CD4-positive, alpha-beta T cell treated with Interleukin-6 for 4 hours (primary cell): Measurements from ENCODE around the gene APCDD1L.
"Not testable (repeated sequence)": the region's sequence is repeated elsewhere in the genome, so short reads cannot be mapped to it uniquely, and the experiment has no call there.

ENCODE experiments used
- DNase-seq: peaks from one replicate; pipeline ENCODE4 v3.0.0-alpha.2; 2020; ENCODE audit warnings: mixed read lengths

APCDD1L gene

DNA sequence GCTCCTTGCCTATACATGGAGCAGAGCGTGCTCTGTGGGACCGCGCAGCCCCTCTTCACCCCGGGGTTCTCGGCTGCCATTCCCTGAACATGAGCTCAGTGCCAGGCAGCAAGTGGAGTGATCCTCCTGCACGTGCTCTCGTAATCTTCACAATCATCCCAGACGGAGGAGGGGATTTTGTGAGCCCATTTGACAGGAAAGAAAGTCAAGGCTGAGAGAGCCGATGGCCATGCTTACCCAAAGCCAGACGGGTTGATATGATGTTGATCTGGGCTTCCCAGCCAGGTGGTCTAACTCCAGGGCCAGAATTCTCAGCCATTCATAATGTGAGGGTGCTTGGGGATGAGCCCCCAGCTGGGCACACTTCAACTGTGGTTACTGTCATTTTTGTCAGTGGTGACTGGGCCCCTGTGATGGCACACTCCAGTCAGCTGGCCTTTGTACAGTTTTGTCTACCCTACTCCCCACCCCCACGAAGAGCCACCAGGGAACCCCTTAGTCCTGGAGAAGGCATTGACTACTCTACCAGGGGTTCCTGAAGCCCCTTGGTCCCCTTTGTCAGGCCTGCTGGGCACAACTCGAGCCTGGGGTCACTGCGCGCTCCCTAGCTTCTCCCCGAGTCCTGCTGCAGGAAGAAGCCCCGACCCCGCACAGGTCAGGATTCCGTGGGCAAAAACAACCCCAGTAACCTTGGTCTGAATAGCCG lies 1.5 kb downstream of the APCDD1L start:
- DNase-seq: no peak

DNA sequence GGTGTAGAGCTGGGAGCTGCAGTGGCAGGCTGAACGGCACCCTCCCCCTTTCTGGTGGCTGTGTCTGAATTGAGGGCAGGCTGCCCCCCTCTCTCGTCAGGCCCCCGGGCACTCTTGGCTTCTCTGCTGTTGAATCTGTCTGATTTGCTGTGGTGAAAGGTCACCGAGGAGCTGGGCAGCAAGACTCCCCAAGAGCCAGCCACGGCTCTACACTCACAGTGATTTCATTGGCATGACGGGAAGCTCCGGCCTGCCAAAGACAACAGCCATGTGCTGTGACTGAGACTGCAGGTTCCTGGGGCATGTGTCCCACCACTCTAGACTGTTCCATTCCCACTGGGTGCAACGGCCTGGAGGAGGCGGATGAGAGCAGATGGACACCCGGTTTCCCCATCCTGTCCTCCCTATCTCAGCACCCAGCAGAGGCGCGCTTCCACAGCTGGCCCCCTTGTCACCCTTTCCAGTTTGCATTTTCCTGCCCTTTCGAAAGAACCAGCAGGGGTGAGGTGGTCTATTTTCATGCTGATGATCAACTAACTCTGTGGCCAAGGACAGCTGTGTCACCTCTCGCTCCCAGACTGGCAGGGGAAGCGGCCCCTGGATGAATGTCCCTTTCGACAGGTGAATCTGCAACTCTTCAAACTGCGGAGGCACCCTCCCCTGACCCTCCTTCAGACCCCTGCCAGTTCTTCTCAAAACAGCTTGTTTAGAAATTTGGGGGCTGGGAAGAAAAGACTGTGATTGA lies 2.2 kb downstream of the APCDD1L start:
- no peak for DNase-seq

DNA sequence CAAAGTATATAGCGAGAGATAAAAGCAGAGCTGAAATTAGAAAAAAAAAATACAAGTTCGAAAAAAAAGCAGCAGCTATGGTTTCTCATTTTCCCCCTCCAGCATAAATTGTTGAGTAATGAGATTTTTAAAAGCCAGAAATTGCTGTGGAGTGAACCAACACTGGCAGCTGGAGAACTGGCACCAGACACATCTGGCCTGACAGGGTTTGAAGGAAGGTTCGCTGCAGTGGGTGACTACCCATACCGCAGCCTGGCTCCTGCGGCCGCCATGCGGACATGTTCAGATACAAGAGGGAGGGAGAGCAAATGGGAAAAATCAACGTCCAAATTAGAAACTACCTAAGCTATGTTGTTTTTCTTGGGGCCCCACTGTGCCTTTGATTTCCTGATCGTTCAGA lies 3.3 kb downstream of the APCDD1L start:
- no peak for DNase-seq

DNA sequence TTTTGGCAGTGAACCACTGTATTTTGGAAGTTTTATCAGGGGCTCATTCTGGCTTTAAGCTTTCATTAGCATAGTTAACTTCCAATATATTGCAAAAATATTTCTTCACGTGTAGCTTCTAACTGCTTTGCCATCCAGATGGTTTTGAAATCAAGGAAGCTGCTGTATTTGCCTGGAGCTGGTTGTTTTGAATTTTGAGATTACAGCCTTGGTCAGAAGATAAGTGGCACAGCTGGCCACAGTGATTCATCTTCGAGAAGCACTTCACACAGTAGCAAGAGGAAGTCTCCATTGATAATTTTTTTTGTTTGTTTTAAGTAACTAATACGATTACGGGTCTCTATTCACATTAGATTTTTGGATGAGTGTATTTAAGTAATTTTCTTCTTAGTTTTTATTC lies 3.8 kb downstream of the APCDD1L start:
- DNase-seq: no peak

DNA sequence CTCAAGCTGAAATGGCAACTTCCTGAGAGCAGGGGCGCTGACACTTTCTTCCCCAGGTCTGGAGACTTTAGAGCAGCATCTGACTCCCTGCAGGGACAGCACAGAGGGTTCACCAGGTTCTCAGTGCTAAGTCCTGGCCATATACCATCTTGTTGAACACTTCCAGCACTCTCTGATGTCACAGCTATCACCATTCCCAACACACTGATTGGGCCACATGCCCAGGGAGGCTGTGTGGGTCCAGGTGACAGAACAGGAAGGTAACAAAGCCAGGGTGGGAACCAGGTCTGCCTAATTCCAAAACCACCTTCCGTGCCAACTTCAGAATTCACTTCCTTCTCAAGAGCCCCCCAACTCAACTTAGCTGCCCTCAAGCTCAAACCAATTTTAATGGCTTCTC lies 4.3 kb downstream of the APCDD1L start:
- no peak for DNase-seq

DNA sequence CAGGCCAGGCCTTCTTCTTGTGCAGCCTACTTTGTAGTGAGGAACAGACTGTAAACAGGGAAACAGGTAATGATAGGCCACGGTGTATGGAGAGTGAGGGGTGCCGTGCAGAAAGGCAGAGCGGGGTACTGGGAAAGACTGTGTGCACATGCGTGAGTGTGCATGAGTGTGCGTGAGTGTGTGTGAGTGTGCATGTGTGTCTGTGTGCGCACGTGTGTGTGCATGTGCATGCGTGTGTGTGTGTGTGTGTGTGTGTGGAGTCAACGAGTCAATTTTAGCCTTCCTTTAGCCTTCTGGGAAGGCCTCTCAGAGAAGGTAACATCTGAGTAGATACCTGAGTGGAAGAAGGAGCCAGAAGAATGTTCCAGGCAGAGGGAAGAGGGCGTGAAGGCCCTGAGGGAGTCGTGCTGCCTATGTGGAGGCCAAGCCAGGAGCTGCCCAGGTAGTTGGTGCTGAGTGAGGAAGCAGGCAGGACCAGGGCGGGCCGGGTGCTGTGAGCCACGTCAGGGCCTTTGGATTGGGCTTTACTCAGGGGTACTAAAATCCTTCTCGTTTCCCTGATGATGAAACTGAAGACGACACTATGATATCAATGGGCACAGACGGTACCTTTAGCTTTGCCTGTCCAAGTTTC lies 6.3 kb downstream of the APCDD1L start:
- no peak for DNase-seq

DNA sequence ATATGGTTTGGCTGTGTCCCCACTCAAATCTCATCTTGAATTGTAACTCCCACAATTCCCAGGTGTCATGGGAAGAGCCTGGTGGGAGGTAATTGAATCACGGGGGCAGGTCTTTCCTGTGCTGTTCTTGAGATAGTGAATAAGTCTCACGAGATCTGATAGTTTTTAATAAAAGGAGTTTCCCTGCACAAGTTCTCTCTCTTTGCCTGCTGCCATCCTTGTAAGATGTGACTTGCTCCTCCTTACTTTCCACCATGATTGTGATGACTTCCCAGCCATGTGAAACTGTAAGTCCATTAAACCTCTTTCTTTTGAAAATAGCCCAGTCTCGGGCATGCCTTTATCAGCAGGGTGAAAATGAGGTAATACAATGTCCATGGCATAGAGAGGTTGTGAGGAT lies 8.2 kb downstream of the APCDD1L start:
- DNase-seq: not testable (repeated sequence)

DNA sequence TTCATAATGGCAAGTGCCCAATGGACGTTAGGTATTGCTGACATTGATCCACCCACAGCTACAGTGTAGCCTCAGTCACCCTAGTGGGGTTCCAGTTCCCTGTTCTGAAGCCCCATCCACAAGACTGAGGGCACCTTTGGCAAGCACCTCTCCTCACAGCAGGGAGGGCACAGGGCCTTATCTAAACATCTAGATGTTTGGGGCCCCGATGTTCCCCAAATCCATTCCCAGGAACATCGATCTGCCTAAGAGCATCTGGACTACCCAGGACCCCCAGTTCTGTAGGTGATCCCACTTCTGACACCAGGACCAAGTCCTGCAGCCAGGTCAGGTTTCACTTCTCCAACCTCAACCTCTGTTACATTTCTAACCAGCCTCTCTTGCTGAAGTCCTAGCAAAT lies 10.6 kb downstream of the APCDD1L start:
- DNase-seq: no peak

DNA sequence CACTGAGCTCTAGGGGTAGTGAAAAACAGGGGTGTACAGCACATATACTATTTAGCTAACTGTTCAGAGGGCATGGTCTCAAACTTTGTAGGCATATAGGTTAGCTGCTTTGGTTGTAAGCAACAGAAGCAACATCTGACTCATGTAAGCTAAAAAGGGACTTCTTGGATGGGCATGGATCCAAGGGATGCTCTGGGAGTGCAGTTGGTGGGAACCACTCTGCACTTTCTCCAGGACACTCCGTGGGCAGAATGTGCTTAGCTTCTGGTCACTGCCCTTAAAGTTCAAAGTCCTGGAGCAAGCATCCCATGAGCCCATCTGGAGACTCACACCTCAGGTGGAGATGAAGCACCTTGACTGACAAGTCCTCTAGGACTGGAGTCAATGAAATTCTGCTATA lies 11.5 kb downstream of the APCDD1L start:
- DNase-seq: no peak

DNA sequence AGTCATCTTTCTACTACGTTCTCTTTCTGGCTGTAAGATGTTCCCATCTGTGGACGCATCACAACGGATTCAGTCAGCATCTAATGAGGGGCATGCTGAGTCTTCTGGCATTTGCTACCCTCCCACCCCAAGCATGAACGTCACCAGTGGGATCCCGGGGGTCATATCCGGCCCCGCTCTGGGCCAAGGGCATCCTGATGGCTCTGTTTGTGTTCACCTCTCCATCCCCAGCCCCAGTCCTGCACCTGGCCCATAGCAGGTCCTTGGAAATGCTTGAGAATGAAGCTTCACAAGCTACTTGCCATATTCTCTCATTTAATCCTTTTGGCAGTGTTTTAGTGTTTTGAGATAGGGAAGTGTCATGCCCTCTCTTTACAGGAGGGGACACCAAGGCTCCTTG lies 14.9 kb downstream of the APCDD1L start:
- no peak for DNase-seq

DNA sequence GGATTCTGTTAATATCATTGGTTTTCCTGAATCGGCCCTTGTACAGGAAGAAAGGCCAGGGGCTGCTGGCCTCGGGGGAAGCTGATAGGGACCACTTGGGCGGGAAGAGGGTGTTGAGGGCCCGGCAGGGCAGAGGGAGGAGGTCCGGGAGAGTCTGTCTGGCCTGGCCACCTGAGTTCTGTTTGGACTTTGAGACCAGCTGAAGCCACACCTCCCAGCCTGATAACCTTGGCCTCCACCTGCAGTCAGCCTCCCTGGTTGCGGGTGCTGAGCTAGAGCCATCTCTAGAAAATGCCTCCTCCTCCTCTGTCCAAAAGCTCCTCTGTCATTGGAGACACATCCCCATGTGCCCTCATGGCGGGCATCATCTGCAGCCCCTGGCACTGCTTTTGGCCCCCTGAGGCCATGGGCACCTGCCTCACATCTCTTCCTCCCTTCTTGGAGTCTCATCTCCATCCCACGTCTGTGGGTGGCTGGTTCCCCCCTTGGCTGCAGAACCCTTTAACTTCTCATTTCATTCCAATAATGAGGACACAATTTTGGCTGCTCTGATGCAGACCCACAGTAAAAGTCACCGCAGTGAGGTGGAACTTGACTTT lies 16.6 kb downstream of the APCDD1L start:
- no peak for DNase-seq

DNA sequence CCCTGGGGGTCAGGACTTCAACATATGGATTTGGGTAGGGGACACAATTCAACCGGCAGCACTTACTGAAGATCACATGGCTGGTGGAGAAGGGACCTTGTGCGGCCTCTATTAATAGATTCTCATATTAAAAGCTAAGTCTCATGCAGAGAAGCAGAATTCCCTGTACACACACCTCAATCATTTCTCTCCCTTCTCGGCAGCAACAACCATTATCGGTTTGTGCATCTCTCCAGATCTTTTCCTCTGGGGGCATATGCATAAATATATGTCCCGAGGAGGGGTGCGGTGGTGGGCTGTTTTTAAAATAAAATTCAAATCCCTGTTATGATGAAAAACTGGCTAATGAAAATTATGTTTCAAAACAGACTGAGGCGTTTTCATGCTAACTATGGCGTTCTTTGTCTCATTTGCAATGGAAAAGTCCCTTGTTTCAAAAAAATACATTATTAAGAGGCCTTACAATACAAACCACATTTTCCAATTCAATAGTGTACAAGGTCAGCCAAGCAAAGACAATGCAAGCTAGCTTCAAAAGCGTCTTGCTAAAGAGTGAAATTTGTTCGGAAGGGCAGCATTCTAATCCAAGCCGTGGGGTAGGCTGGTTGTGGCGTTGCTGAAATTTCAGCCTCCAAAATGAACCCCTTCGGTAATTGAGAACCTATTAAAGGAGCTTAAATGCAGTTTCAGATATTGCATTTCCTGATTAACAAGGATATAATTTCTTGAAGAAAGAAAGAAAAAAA lies 17.3 kb downstream of the APCDD1L start:
- DNase-seq: no peak

DNA sequence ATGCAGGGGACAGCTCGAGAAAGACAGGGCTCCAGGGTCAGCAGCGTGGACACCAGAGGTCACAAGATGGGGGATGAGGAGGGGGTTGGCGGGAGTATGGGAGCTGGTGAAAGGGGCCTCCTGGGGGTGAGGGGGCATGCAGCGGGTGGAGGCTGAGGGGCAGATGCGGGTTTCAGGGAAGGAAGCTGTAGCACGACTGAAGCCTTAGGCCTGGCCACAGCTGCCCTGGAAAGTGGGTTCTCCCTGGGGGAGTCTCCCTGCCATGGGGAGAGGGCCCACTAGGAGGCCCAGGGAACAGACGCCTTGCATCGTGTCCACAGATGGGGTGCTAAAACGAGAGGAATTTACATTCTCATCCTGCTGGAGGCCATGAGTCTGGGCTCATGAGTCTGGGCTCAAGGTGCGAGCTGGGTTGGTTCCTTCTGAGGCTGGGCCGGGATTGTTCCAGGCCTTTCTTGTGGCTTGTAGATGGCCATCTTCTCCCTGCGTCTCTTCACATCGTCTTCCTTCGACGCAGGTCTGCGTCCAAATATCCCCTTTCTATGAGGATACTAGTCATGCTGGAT lies 18.0 kb downstream of the APCDD1L start:
- DNase-seq: no peak

DNA sequence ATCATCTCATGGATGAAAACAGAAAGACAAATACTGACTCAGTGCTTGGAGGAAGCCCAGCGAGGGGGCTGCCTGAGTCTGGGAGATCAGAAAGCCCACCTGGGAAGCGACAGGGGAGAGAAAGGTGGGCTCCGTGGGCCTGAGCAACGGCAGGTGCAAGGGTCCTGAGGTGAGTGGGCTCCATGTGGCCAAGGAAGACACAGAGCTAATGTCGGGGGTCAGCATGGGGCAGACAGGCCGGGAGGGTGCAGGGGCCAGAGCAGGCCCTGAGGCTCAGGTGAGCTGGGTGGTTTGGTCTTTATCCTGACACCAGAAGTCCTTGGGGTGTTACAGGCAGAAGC lies 18.8 kb downstream of the APCDD1L start:
- no peak for DNase-seq

DNA sequence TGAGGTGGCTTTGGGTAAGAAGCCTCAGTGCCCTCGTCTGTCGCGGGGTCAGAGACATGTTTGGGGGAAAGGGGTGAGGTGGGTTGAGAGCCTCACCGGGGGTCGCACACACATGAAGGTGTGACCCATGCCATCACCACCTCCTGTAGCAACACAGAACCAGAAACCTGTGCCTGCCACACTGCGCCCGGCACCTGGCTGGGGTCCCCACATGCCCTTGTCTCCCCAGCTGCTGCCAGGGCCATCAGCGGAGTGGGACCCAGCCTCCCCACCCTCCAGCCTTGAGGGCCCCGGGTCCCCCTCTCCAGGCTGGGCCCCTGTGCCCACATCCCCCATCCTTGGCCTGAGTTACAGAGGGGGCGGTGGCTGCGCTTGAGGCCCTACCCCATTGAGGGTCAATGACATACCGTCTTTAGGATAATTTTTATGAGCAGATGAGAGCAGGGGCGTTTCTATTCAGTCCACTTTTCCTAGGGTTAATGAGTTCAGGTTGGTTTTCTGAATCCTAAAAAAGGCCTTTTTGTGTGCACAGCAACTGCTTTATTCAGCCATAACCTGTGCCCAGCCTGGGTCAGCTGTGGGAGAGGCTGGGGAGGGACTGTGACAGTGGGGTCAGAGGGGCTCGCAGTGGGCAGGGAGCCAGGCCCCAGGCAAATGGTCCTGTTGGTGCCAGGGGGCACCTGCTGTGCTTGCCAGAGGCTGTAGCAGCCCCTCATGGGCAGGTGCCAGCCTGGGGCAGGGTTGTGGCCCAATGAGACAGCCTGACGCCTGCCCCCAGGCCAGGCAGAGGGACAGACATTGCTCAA lies 19.4 kb downstream of the APCDD1L start:
- no peak for DNase-seq

DNA sequence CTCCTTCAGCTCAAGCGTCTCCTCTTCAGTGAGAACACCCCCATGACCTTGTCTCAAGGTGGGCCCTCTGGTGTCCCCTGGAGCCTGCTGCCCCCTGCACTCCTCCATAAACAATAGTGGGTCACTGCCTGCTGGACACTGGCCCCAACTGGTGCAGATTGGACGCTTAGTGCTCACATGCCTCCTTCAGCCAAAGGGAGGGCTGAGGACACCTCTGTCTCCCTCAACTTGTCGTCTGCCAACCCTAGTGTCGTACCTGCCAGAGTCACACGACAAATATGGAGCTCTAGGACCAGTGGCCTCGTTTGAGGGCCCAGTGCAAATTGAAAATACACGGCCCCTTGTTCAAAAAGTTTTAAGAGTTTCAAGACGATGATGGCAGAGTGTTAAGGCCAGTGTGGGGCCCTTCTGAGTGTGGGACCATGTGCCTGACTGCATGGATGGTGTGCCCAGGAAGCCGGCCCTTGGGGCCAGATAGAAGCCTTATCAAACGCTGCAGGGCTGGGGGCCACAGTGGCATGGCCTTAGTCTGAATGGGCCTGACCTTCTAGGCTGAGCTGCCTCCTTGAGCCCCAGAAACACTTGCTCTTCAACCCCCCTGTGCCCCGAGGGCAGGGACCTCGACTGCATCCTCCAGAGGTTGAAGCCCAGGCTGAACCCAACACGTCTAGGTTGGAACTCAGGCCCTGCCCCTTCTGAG lies 20.1 kb downstream of the APCDD1L start:
- DNase-seq: no peak

DNA sequence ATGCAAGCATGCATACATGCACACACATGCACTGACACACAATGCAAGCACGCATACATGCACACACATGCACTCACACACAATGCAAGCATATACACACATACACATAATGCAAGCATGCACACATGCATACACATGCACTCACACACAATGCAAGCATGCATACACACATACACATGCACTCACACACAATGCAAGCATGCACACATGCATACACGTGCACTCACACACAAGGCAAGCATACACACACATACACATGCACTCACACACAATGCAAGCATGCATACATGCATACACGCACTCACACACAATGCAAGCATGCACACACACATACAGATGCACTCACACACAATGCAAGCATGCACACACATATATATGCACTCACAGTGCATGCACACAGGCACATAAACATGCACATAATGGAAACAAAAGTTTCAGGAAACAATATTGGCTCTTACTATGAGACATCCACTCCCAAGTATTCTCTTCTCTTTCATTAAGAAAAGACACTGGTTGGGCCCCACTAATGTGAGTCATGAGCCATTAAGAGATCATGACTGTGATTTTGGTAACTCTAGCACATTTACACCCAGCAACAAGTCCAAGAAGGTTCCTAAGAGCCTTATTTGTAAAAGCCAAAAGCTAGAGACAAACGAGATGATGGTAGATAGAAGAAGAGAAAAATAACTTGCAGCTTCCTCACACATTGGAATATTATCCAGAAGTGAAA lies 22.2 kb downstream of the APCDD1L start:
- no peak for DNase-seq

DNA sequence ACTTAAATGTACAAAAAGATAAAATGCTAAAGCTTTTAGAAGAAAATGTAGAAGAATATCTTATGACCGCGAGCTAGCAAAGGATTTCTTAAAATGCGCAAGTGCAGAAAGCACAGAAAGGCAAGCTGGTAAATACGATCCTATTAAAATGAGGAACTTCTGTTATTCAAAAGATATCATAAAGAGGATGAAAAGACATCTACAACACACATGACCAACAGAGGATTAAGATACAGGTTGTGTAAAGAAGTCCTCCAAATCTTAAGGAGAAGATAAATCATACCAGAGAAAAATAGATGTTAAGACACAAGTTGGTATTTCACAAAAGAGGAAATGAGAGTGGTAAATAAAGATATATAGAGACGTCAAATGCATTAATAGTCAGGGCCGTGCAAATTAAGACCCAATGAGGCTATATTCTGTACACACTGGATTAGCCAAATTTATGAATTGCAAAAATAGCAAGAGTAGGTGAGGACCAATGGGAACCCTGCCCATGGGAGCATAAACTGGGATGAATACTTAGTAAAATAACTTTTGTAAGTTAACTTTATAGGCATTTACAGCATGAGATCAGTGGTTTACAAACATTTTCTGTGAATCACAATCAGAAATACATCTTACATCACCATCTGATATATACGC lies 23.0 kb downstream of the APCDD1L start:
- DNase-seq: no peak

DNA sequence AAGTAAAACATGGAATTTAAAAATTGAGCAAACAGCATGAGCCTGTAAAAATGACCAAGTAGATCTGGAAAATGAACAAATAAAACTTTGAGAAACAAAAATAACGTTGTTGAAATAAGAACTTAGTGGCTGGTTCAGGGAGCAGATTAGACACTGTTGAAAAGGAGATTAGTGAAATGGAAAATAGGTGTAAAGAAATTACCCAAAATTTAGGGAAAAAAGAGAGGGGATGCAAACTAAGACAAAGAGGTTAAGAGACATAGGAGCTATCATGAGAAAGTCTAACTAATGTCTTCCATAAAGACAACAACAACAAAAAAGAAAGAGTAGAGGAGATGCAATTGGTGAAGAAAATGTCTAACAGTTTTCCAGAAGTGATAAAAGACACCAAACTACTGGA lies 29.0 kb downstream of the APCDD1L start:
- no peak for DNase-seq

DNA sequence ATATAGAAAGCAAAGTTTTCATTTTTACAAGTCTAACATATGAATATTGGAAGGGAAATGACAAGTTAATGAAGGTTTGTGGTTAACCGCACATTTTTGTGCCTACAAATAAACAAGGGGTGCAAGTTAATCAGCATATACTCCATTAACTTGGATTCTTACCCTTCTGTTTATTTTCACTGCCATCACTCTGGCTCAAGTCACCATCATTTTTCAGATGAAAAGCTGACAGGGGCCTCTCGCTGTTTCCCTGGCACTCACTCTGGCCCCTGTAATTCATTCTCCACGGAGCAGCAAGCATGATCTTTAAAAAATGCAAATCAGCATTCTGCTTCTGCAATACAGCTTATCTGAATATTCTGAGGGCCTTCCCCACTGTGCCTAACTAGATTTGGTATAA lies 29.8 kb downstream of the APCDD1L start:
- no peak for DNase-seq
